Measurements from ENCODE around the gene ASB11.
"Not testable (repeated sequence)": the region's sequence is repeated elsewhere in the genome, so short reads cannot be mapped to it uniquely, and the experiment has no call there.

DNA sequence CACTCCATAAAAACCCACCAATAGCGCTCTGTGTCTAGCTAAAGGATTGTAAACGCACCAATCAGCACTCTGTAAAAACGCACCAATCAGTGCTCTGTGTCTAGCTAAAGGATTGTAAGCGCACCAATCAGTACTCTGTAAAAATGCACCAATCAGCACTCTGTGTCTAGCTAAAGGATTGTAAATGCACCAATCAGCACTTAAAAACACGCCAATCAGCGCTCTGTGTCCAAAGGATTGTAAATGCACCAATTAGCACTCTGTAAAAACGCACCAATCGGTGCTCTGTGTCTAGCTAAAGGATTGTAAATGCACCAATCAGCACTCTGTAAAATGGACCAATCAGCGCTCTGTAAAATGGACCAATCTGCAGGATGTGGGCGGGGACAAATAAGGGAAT, 42.2 kb downstream of the ASB11 start:
- not testable (repeated sequence) for TF ChIP-seq CTCF, POLR2A, POLR2AphosphoS5 (IDR thresholded peaks at IDR 0.05)
